ENCODE results near the gene DMAC1.

Gene DMAC1

DNA sequence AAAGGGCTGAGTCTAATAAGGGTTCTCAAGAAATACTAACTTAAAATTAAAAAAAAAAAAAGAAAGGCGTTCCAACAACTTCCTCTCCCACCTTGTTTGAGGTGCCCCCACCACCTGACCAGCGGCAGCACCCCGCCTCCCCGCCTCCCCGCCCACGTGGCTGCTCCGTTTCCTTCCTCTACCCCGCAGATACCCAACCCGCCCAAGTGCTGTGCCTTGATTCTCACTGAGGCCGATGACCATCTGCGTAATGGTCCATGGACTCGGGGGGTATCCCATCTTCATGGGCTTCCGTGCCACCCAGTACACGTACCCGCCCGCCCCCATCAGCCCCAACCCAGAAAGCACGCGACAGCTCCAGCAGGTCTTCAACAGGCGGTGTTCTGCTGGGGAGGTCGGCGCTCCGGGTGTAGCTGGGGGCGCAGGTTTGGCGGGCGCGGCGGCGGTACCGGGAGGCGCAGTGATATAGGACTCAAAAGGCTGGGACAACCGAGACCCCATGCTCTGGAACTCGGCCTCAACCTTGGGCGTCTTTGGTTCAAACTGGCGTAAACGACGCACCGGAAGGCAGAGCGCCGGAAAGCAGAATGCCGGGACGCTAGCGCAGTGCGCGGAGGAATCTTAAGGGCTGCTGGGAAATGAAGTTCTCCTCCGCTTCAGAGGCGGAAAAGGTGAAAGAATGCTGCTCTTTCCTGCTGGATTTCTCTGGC is at the start of gene DMAC1:
Gene DMAC1 (minus strand): TSS at position 545 of the 710 bp plus-strand sequence. CDS start 44 bp downstream, at position 501.
- peak; percentile 58 for DNase-seq (ENCODE audit: low read depth)

- no peak for DNase-seq (ENCODE audit: low read depth)
These were observed 49.8 kb upstream of the DMAC1 start for GRCh38 chr9:7849362-7849761.

GRCh38 chr9:7848498-7848897 is 48.9 kb upstream of the DMAC1 start:
- DNase-seq (ENCODE audit: low read depth): no peak

DNA sequence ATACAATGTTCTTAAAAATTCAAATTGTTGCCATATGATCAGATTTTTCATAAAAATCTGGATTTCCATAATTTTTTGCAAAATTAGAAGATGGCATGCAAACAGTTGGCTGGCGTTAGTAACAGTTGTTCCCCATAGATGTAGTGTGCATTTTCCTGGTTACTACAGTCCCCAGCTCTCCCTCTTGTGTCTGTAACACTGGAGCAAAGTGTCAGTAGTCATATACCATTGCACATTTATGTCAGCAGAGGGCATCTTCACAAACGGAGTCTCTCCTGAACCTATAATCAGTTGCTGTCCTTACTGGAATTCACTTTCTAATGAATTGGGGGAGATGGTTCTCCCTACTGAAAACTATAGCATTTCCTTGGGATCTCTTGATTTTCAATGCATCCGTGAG is 44.7 kb upstream of the DMAC1 start:
- DNase-seq (ENCODE audit: low read depth): no peak

- no peak for DNase-seq (ENCODE audit: low read depth)
These were observed 42.3 kb upstream of the DMAC1 start for GRCh38 chr9:7841831-7842230.

DNA sequence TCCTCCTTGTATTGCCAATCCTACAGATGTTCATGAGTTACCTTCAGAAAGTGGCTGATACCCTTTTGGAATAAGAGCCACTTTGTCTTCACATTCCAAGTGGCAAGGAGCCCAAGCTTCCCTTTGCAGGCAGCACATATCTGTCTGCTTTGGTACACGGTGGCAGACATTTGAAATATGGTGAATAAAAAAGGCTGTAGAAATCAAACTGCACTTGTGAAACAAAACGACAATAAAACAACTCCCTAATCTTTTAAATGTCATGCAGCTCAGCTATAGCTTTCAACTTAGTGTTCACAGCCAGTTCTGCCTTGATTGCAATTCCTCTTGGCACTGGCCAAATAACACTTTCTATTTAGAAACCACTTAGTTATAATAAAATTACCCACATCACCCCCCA is 35.0 kb upstream of the DMAC1 start:
- DNase-seq (ENCODE audit: low read depth): no peak

GRCh38 chr9:7828334-7828733 is 28.8 kb upstream of the DMAC1 start:
- no peak for DNase-seq (ENCODE audit: low read depth)

GRCh38 chr9:7827792-7828191 is 28.2 kb upstream of the DMAC1 start:
- DNase-seq (ENCODE audit: low read depth): no peak

DNA sequence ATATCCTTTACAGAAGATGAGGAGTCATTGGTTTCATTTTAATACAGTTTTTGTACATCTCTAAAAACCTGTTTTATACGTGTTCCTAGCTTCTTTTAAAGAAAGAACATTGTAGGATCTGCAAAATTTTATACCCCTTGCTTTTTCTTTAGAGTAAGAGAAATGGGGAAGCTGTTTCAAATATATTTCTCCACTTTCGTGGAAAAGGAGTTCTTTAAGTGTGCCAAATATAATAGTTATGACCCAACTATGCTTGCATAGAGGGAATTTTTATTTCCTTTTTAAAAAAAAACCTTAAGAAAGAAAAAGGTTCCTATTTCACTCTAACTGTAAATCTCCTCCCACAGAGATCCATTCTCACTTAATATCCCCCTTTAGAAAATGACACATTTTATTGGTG is 27.5 kb upstream of the DMAC1 start:
- no peak for DNase-seq (ENCODE audit: low read depth)

GRCh38 chr9:7823651-7824050 is 24.1 kb upstream of the DMAC1 start:
- no peak for DNase-seq (ENCODE audit: low read depth)

DNA sequence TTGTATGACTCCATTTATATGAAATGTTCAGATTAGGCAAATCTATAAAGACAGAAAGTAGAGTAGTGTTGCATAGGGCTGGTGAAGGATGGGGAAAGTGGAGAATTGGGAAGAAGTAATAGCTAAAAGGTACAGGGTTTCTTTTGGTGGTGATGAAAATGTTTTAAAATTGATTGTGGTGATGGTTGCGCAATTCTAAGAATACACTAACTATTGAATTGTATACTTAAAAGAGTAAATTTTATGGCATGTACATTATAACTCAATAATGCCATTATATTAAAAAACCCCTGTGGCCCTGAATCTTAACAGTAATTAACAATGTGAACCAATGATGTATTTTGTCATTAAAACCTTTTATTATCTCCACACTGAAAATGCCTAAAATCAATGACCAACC is 20.4 kb upstream of the DMAC1 start:
- DNase-seq (ENCODE audit: low read depth): no peak

GRCh38 chr9:7816021-7816420 is 16.4 kb upstream of the DMAC1 start:
- no peak for DNase-seq (ENCODE audit: low read depth)

GRCh38 chr9:7813030-7813429 is 13.5 kb upstream of the DMAC1 start:
- no peak for DNase-seq (ENCODE audit: low read depth)

GRCh38 chr9:7811677-7812076 is 12.1 kb upstream of the DMAC1 start:
- DNase-seq (ENCODE audit: low read depth): no peak

GRCh38 chr9:7802666-7803065 is 3.1 kb upstream of the DMAC1 start:
- DNase-seq (ENCODE audit: low read depth): no peak

DNA sequence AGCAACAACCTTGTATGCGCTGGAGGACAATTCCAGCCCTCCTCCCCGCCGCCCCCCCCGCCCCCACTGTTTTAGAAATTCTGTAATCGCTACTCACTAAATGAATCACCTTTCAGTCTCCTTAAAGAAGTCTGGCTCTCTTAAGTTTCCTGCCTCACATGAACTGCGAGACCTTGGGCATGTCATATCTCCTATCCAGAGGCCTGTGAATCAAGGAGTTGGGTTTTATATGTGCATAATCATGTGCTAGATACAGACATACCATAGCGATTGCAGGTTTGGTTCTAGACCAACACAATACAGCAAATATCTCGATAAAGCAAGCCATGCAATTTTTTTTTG is 337 bp upstream of the DMAC1 start:
- no peak for DNase-seq (ENCODE audit: low read depth)

DNA sequence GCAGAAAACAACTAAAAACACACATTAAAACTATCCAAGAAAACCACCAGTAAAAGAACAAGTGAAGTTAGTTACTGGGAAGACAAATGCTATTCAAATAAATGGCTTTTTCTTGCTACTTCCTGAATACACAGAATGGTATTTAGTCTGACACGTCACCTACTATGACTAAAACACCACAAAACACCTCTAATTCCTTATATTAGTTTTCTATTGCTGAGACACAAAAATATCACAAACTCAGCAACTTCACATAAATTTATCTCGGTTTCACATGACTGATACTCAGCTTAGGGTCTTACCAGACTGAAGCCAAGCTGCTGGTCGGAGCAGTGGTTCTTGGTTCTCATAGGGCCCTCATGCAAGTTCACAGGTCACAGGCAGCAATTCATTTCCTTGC is 5.4 kb downstream of the DMAC1 start:
- no peak for DNase-seq (ENCODE audit: low read depth)

DNA sequence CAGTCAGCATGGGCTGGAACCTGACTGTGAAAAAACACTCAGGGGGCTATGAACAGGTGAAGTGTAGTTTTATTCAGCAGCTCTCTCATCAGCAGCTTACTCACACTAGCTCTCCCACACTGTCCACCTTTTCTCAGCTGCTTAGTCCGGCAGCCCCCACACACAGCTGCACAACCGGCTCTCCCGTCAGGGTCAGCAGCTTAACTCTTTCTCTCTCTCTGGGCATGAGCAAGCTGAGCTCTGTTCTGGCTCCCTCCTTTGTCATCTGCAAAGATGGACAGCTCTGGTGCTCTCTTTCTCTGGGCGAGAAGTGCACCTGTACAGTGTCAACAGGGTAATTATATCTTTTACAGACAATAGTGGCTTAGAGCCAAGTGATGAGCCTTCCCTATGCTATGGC is 8.2 kb downstream of the DMAC1 start:
- DNase-seq (ENCODE audit: low read depth): no peak

DNA sequence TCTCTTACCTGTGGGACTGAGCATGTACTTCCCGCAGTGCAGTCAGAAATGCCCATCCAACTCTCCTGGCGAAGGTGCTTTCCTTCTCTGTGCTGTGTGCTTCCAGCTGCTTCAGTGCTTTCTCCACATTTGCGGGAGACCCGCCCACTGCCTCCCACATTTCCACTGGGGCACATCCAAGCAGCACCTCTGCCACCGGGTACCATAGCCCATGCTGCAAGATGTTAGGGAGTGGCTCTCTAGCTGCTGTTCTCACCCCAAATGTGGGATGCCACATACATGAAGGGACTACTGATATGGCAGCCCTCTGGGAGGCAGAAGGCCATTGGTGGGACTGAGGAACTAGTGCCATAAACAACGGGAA is 8.8 kb downstream of the DMAC1 start:
- DNase-seq (ENCODE audit: low read depth): no peak

DNA sequence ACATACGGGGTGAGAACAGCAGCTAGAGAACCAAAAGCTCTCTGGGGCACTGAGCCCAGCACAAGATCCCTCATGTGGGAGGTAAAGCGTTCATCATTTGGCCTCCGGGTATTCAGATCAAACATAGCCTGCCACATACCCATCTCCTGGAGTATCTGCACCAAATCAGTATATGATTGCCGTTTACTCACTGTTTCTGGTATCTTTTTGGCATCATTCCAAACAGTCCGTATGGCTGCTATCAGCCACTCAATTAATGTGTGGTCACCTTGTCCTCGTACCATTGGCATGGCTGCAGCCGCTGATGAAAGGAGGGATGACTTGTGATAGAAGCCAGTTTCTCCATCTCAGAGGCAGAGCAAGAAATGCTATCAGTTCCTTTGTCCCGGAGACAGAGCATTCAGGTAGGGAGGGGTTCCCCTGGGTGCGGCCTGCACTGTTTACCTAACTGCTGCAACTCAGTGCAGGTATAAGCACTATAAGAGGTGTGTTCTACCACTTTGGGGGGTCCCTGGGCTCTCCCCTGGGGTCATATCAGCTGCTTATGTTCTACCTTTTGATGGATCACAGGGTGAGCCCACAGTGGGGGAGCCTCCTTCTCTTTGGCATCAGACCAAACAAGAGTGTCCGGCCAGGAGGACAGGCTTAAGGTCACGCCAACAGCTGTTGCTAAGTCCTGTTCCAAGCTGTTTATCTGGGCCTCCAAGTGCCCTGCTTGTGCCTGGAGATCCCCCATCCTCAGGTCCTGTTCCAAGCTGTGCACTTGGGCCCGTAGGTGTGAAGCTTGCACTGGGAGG is 9.4 kb downstream of the DMAC1 start:
- DNase-seq (ENCODE audit: low read depth): no peak

DNA sequence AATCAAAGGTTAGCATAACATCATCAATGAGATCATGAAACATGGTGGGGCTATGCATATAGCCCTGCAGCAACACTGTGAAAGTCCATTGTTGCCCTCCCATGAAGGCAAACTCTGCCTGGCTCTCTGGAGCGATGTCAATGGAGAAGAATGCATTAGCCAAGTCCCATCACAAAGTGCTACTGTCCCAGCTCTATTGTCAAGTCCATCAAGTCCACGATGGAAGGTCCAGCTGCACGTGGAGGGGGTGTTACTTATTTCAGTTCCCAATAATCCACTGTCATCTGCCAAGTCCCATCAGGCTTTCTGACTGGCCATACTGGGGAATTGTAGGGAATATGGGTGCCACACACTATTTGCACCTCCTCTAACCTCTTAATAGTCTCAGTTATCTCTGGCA is 10.8 kb downstream of the DMAC1 start:
- no peak for DNase-seq (ENCODE audit: low read depth)

GRCh38 chr9:7785813-7786212 is 13.8 kb downstream of the DMAC1 start:
- DNase-seq (ENCODE audit: low read depth): no peak

DNA sequence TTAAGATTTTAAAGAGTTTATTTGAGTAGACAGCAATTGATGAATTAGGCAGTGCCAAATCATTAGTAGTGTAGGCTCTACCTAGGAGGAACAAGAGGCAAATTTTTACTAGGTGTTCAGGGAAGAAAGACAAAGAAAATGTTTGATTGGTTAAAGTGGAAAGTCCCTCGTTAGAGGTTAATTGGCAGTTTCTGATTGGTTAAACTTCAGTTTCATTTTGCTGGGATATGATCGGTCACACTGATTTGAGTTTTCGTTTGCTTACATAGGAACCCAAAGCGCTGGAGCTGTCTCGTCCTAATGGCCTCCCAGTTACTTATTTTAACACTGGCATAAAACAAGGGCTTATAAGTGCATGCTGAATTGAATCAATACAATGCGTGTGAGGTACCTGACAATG is 15.1 kb downstream of the DMAC1 start:
- DNase-seq (ENCODE audit: low read depth): no peak

GRCh38 chr9:7783635-7784063 is 15.9 kb downstream of the DMAC1 start:
- no peak for DNase-seq (ENCODE audit: low read depth)
